RWPE2 (cell line): ENCODE data around the gene MPG.
A peak's percentile ranks its signal among the peaks of the same experiment; 100 is the strongest.

Source experiments
- ATAC-seq: fragments of 200-7000 bp; cut with Tn5 transposase; 3 replicates; pipeline ENCODE4 v1.9.1; 2021; ENCODE audit warnings: low read depth
- DNase-seq: peaks from one replicate; pipeline ENCODE4 v3.0.0-alpha.2; 2020; ENCODE audit warnings: low spot score
- H3K27ac ChIP-seq: fragments of 450-650 bp; 2 replicates; pipeline ENCODE4 v1.5.1; 2017; ENCODE audit warnings: mild to moderate bottlenecking; ENCODE audit not compliant: poor library complexity, severe bottlenecking
- H3K27me3 ChIP-seq: fragments of 250-450 bp; sonication (Bioruptor Pico); 2 replicates; pipeline ENCODE4 v1.5.1; 2021; ENCODE audit warnings: mild to moderate bottlenecking, moderate library complexity; ENCODE audit not compliant: insufficient read depth, poor library complexity, severe bottlenecking
- H3K36me3 ChIP-seq: fragments of 250-450 bp; sonication (Bioruptor Pico); 2 replicates; pipeline ENCODE4 v1.5.1; 2020; ENCODE audit warnings: low read depth, mild to moderate bottlenecking, moderate library complexity
- H3K4me1 ChIP-seq: fragments of 250-450 bp; sonication (Bioruptor Pico); 2 replicates; pipeline ENCODE4 v1.5.1; 2021; ENCODE audit warnings: mild to moderate bottlenecking, moderate library complexity; ENCODE audit not compliant: insufficient read depth, poor library complexity, severe bottlenecking
- H3K4me3 ChIP-seq: fragments of 250-450 bp; sonication (Bioruptor Pico); 2 replicates; pipeline ENCODE4 v1.5.1; 2021; ENCODE audit warnings: mild to moderate bottlenecking, moderate library complexity; ENCODE audit not compliant: severe bottlenecking
- H3K9me3 ChIP-seq: fragments of 250-450 bp; sonication (Bioruptor Pico); 2 replicates; pipeline ENCODE4 v1.5.1; 2021; ENCODE audit warnings: mild to moderate bottlenecking, moderate library complexity; ENCODE audit not compliant: severe bottlenecking
- TF ChIP-seq, protein P1 (sequence below): fragments of 450-650 bp; IDR thresholded peaks from one replicate; pipeline ENCODE4 v1.5.1; 2017; ENCODE audit warnings: mild to moderate bottlenecking, moderate library complexity; ENCODE audit not compliant: poor library complexity, severe bottlenecking

MPG gene

GRCh38 chr16:57711-58110 is 20.3 kb upstream of the MPG start:
- H3K27ac ChIP-seq = no peak overlapping the region
- H3K36me3 ChIP-seq = peaks cover 41% of the 10 kb centered on the region
- TF ChIP-seq, protein P1, sequence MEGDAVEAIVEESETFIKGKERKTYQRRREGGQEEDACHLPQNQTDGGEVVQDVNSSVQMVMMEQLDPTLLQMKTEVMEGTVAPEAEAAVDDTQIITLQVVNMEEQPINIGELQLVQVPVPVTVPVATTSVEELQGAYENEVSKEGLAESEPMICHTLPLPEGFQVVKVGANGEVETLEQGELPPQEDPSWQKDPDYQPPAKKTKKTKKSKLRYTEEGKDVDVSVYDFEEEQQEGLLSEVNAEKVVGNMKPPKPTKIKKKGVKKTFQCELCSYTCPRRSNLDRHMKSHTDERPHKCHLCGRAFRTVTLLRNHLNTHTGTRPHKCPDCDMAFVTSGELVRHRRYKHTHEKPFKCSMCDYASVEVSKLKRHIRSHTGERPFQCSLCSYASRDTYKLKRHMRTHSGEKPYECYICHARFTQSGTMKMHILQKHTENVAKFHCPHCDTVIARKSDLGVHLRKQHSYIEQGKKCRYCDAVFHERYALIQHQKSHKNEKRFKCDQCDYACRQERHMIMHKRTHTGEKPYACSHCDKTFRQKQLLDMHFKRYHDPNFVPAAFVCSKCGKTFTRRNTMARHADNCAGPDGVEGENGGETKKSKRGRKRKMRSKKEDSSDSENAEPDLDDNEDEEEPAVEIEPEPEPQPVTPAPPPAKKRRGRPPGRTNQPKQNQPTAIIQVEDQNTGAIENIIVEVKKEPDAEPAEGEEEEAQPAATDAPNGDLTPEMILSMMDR = no peak
- DNase-seq = no peak
- no peaks in the 10 kb centered on the region for H3K4me1 ChIP-seq
- H3K9me3 ChIP-seq = no peaks in the 10 kb centered on the region
- no peak for ATAC-seq
- H3K27me3 ChIP-seq = no peaks in the 10 kb centered on the region
- no peak overlapping the region for H3K4me3 ChIP-seq

- Histone ChIP-seq H3K4me3 (no peak overlapping the region), H3K27me3 (no peaks in the 10 kb centered on the region), H3K27ac (no peak overlapping the region), H3K4me1 (no peaks in the 10 kb centered on the region), H3K36me3 (peaks cover 47% of the 10 kb centered on the region), H3K9me3 (no peaks in the 10 kb centered on the region)
- TF ChIP-seq, protein P1 = no peak
- peak; percentile 51 for DNase-seq
- ATAC-seq = no peak
Observed at GRCh38 chr16:58491-59439, 19.3 kb upstream of the MPG start.

DNA sequence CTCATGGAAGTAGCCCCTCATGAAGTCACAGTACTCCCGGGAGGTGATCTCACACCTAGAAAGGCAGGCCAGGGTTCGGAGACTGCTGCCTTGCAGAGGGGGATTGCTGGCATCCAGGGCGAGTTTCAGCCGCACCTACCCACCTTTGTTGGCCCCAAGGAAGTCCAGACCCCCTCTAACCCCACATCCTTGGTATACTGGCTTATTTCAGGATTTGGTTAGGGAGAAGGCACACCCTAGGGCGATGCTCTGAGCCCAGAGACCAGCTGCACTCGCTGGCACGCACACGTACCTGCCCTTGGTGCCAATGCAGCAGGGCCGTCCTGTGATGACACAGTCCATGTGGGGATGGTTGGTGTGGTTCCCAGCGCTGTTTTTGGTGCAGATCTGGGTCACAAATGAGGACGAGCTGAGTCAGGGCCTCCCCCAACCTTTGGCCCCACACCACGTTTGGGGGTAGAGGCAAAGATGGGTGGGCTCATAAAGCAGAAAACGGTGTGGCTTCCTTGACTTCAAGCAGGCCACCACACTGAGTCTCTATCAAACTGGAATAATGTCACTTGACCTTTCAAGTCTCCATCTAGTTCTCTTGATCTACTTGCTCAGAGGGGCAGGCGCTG is 18.5 kb upstream of the MPG start:
- no peaks in the 10 kb centered on the region for H3K4me1 ChIP-seq
- no peak for DNase-seq
- H3K4me3 ChIP-seq = no peak overlapping the region
- peaks cover 48% of the 10 kb centered on the region for H3K36me3 ChIP-seq
- ATAC-seq = no peak
- H3K27ac ChIP-seq = no peak overlapping the region
- no peaks in the 10 kb centered on the region for H3K9me3 ChIP-seq
- TF ChIP-seq, protein P1 = no peak
- no peaks in the 10 kb centered on the region for H3K27me3 ChIP-seq

GRCh38 chr16:60166-60565 is 17.9 kb upstream of the MPG start:
- Histone ChIP-seq H3K36me3 (peaks cover 53% of the 10 kb centered on the region), H3K27ac (no peak overlapping the region)
- no peak for ATAC-seq

More at GRCh38 chr16:60166-60565, 17.9 kb upstream of the MPG start:
- Histone ChIP-seq H3K27me3 (no peaks in the 10 kb centered on the region), H3K4me3 (no peak overlapping the region), H3K4me1 (no peaks in the 10 kb centered on the region), H3K9me3 (no peaks in the 10 kb centered on the region)
- no peak for DNase-seq
- TF ChIP-seq, protein P1 = no peak
